GM18951 (cell line): ENCODE measurements around the gene PHACTR1.
A peak's percentile ranks its signal among the peaks of the same experiment; 100 is the strongest.

Source experiments
- POLR2A ChIP-seq: IDR thresholded peaks from 4 replicates; pipeline ENCODE4 v1.6.1; 2011; ENCODE audit warnings: mild to moderate bottlenecking; ENCODE audit not compliant: insufficient read length, insufficient read depth; ENCODE audit errors: extremely low read depth
- in situ Hi-C: fragments of 300-500 bp; cut with MboI; formaldehyde crosslinking; loops from one replicate; pipeline ENCODE4 v1.12.0; 2022; ENCODE audit warnings: low sequenced_read_pairs, mixed read lengths, inconsistent platforms; ENCODE audit not compliant: unreplicated experiment

Gene PHACTR1

GRCh38 chr6:13305288-13305687 lies 588.7 kb downstream of the PHACTR1 start:
- TF ChIP-seq POLR2A = no peak
- in situ Hi-C loops = no loop called here

- in situ Hi-C loops = no loop called here
- TF ChIP-seq POLR2A = no peak
Observed at GRCh38 chr6:13305791-13306190, 589.2 kb downstream of the PHACTR1 start.

GRCh38 chr6:13307508-13307995 lies 591.0 kb downstream of the PHACTR1 start:
- in situ Hi-C loops = no loop called here

GRCh38 chr6:13308332-13308731 lies 591.8 kb downstream of the PHACTR1 start:
- in situ Hi-C loops = no loop called here
- TF ChIP-seq POLR2A = no peak

More at GRCh38 chr6:13307508-13307995, 591.0 kb downstream of the PHACTR1 start:
- TF ChIP-seq POLR2A = no peak

- in situ Hi-C loops = no loop called here
- no peak for TF ChIP-seq POLR2A
Observed at GRCh38 chr6:13311155-13311554, 594.6 kb downstream of the PHACTR1 start.

- in situ Hi-C loops = no loop called here
Observed at GRCh38 chr6:13314806-13315205, 598.2 kb downstream of the PHACTR1 start.

GRCh38 chr6:13315896-13316295 lies 599.3 kb downstream of the PHACTR1 start:
- in situ Hi-C loops = no loop called here
- TF ChIP-seq POLR2A = no peak

More at GRCh38 chr6:13314806-13315205, 598.2 kb downstream of the PHACTR1 start:
- no peak for TF ChIP-seq POLR2A

- in situ Hi-C loops = no loop called here
- no peak for TF ChIP-seq POLR2A
Observed at GRCh38 chr6:13318821-13319220, 602.3 kb downstream of the PHACTR1 start.

- in situ Hi-C loops = no loop called here
- TF ChIP-seq POLR2A = no peak
Observed at GRCh38 chr6:13319891-13320564, 603.5 kb downstream of the PHACTR1 start.

- in situ Hi-C loops = loop anchor here (25.0 kb wide), 1 partner anchor 414 kb away; no protein-coding TSS in a partner anchor
Observed at GRCh38 chr6:13326031-13326586, 609.5 kb downstream of the PHACTR1 start.

- TF ChIP-seq POLR2A = no peak
- in situ Hi-C loops = loop anchor here (25.0 kb wide), 1 partner anchor 415 kb away; no protein-coding TSS in a partner anchor
Observed at GRCh38 chr6:13327691-13328075, 611.1 kb downstream of the PHACTR1 start.

- TF ChIP-seq POLR2A = peak; percentile 90
- in situ Hi-C loops = loop anchor here (25.0 kb wide), 1 partner anchor 416 kb away; no protein-coding TSS in a partner anchor
Observed at GRCh38 chr6:13328076-13328874, 611.7 kb downstream of the PHACTR1 start, which contains the start of gene TBC1D7. Gene TBC1D7 (minus strand): TSS chr6:13328537. CDS start chr6:13326898, 1,639 bp downstream.

GRCh38 chr6:13328875-13329183 lies 612.3 kb downstream of the PHACTR1 start:
- in situ Hi-C loops = loop anchor here (25.0 kb wide), 1 partner anchor 417 kb away; no protein-coding TSS in a partner anchor
- TF ChIP-seq POLR2A = no peak
